ENCODE data around the gene TNIK. TPM values are rescaled to one million over a fixed set of nuclear protein-coding genes. Genes with fewer than 3 reads are reported as not detected.

The TNIK gene
- total and polyA plus RNA-seq, 2 of the 13 experiments (the other 11 are each of a cell fraction or from before 2014, with no cell fraction given): 0.15 to 0.22 TPM

GRCh38 chr3:171435757-171436156 is 24.4 kb downstream of the TNIK start:
- BruUV-seq (replicated peaks): no TSS peak
- no peak overlapping the region for H3K27ac ChIP-seq (ENCODE audit: extremely low read length, insufficient read depth, low read length)
- CTCF ChIA-PET (ENCODE audit: low intra/inter-chr PET ratio, low total read pairs): no interaction called here
- ATAC-seq: no peak
- no peak for TF ChIP-seq ZBTB7A (CRISPR knock-in tag; IDR thresholded peaks at IDR 0.05)
- no peak for TF ChIP-seq ARID2 (CRISPR knock-in tag; IDR thresholded peaks at IDR 0.05; ENCODE audit: borderline replicate concordance)
- no peak for TF ChIP-seq ZNF10 (CRISPR knock-in tag; IDR thresholded peaks at IDR 0.05; ENCODE audit: borderline replicate concordance, low read depth)
- TF ChIP-seq FOXO4 (CRISPR knock-in tag; conservative IDR thresholded peaks at IDR 0.05): no peak
- TF ChIP-seq ZNF724P (CRISPR knock-in tag; IDR thresholded peaks at IDR 0.05; ENCODE audit: borderline replicate concordance): no peak
- no peak for TF ChIP-seq ZNF263 (CRISPR knock-in tag; IDR thresholded peaks at IDR 0.05)
- TF ChIP-seq ZNF781 (CRISPR knock-in tag; IDR thresholded peaks at IDR 0.05; ENCODE audit: borderline replicate concordance, not compliant biosample characterization): no peak
- no peak for TF ChIP-seq ZNF484 (CRISPR knock-in tag; IDR thresholded peaks at IDR 0.05; ENCODE audit: borderline replicate concordance, low read depth)
- TF ChIP-seq ZNF598 (CRISPR knock-in tag; IDR thresholded peaks at IDR 0.05; ENCODE audit: borderline replicate concordance): no peak
- no peak for TF ChIP-seq EHMT2 (IDR thresholded peaks at IDR 0.05; ENCODE audit: borderline replicate concordance, low read depth, low read length)
- no peak for TF ChIP-seq ZNF678 (CRISPR knock-in tag; IDR thresholded peaks at IDR 0.05)
- TF ChIP-seq HINFP (CRISPR knock-in tag; IDR thresholded peaks at IDR 0.05; ENCODE audit: low read depth): no peak
- no peak for TF ChIP-seq ZNF275 (CRISPR knock-in tag; IDR thresholded peaks at IDR 0.05; ENCODE audit: borderline replicate concordance)
- no peak for TF ChIP-seq NAIF1 (CRISPR knock-in tag; IDR thresholded peaks at IDR 0.05; ENCODE audit: borderline replicate concordance)
- TF ChIP-seq MXD1 (CRISPR knock-in tag; IDR thresholded peaks at IDR 0.05): no peak
- no peak for TF ChIP-seq GPN1 (CRISPR knock-in tag; IDR thresholded peaks at IDR 0.05; ENCODE audit: borderline replicate concordance)
- no peak for TF ChIP-seq ZNF720 (CRISPR knock-in tag; IDR thresholded peaks at IDR 0.05)
- TF ChIP-seq SMYD3 (CRISPR knock-in tag; IDR thresholded peaks at IDR 0.05): no peak
- H3K4me1 ChIP-seq (ENCODE audit: insufficient read depth, low read length): no peaks in the 10 kb centered on the region
- no peaks in the 10 kb centered on the region for H3K79me2 ChIP-seq (ENCODE audit: insufficient read depth, low read length)
- no peaks in the 10 kb centered on the region for H4K20me1 ChIP-seq (ENCODE audit: insufficient read depth, low read length)
- H3K9ac ChIP-seq (ENCODE audit: insufficient read depth, low read depth, low read length): no peak overlapping the region
- no peaks in the 10 kb centered on the region for H3K9me3 ChIP-seq (ENCODE audit: low read length)
- no peak overlapping the region for H2AFZ ChIP-seq (ENCODE audit: low read length)
- no peak overlapping the region for H3K4me3 ChIP-seq (replicated peaks in 1 of 3; ENCODE audit: insufficient read depth in 1 of 3, low read depth in 2 of 3, low read length in 3 of 3)
- H3K27me3 ChIP-seq (ENCODE audit: control insufficient read depth in 1 of 2, insufficient read depth in 2 of 2, low read length in 2 of 2): 0 out of 5 replicates have a peak, but pooled peaks cover 0 to 4% of the 10 kb centered on the region in 2 experiments
- in situ Hi-C loops (cut with HindIII; ENCODE audit: extremely low pct_ligation_motif_present, low pct_unique_long_range_greater_than_20kb) (no loop called here), intact Hi-C loops (cut with micrococcal nuclease; ENCODE audit: unreplicated experiment) (no loop called here)
- POLR2A ChIA-PET: no interaction called here
- FAIRE-seq: no peak
- DNase-seq (ENCODE audit: low spot score): no peak
- no peak overlapping the region for H3K4me2 ChIP-seq (ENCODE audit: low read depth, low read length)
- no peaks in the 10 kb centered on the region for H3K36me3 ChIP-seq (replicated peaks in 1 of 2; ENCODE audit: control insufficient read depth in 1 of 2, insufficient read depth in 2 of 2, low read length in 2 of 2)

All from HepG2 (cell line).